Muscle of back (tissue), 13 donors: ENCODE results near the gene TRIM69. TPM values are rescaled to one million over a fixed set of nuclear protein-coding genes. Genes with fewer than 3 reads are reported as not detected.
"Not testable (repeated sequence)": the region's sequence is repeated elsewhere in the genome, so short reads cannot be mapped to it uniquely, and the experiment has no call there.

ENCODE experiments used
- DNase-seq, 3 donors: peaks; one replicate each; pipeline versions ENCODE4 v3.0.0 to v3.0.0-alpha.2; 2013
- long read RNA-seq, 9 donors: transcript quantifications; one replicate each; lab custom pipeline, GENCODE V29; 2026
- polyA plus RNA-seq, 10 donors: library from polyadenylated mRNA; unstranded; fragments of 120-200 nt; gene quantifications; one replicate each; pipeline ENCODE4 v1.2.1, GENCODE V29; 2013; ENCODE audit not compliant: insufficient read length in 10 of 10

Gene TRIM69, protein sequence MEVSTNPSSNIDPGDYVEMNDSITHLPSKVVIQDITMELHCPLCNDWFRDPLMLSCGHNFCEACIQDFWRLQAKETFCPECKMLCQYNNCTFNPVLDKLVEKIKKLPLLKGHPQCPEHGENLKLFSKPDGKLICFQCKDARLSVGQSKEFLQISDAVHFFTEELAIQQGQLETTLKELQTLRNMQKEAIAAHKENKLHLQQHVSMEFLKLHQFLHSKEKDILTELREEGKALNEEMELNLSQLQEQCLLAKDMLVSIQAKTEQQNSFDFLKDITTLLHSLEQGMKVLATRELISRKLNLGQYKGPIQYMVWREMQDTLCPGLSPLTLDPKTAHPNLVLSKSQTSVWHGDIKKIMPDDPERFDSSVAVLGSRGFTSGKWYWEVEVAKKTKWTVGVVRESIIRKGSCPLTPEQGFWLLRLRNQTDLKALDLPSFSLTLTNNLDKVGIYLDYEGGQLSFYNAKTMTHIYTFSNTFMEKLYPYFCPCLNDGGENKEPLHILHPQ
- 10 to 100 TPM; 15.3 to 28.3 (median 24.9) TPM for polyA plus RNA-seq
- long read RNA-seq, donor 1, transcript TRIM69-207 (2 exons, 3,190 nt): major isoform, 5 of 5 reads
- long read RNA-seq, donor 1, partial matches to known transcripts: 0 of 5 reads
- long read RNA-seq, donor 1, other reads (novel, unspliced or antisense): 0 of 5 reads
- long read RNA-seq, donor 2, transcript TRIM69-207 (2 exons, 3,190 nt): major isoform, 13 of 13 reads
- long read RNA-seq, donor 2, partial matches to known transcripts: 0 of 13 reads
- long read RNA-seq, donor 2, other reads (novel, unspliced or antisense): 0 of 13 reads
- long read RNA-seq, donor 3: 0 reads
- long read RNA-seq, donor 4, partial matches to known transcripts: 0 of 3 reads
- long read RNA-seq, donor 4, other reads (novel, unspliced or antisense): 0 of 3 reads
- long read RNA-seq, donor 5, transcript TRIM69-207 (2 exons, 3,190 nt): major isoform, 8 of 8 reads
- long read RNA-seq, donor 5, partial matches to known transcripts: 0 of 8 reads
- long read RNA-seq, donor 5, other reads (novel, unspliced or antisense): 0 of 8 reads
- long read RNA-seq, donor 6, transcript TRIM69-207 (2 exons, 3,190 nt): major isoform, 10 of 10 reads
- long read RNA-seq, donor 6, partial matches to known transcripts: 0 of 10 reads
- long read RNA-seq, donor 6, other reads (novel, unspliced or antisense): 0 of 10 reads
- long read RNA-seq, donor 7, transcript TRIM69-207 (2 exons, 3,190 nt): major isoform, 6 of 6 reads
- long read RNA-seq, donor 7, partial matches to known transcripts: 0 of 6 reads
- long read RNA-seq, donor 7, other reads (novel, unspliced or antisense): 0 of 6 reads
- long read RNA-seq, donor 8, transcript TRIM69-207 (2 exons, 3,190 nt): major isoform, 7 of 7 reads
- long read RNA-seq, donor 8, partial matches to known transcripts: 0 of 7 reads
- long read RNA-seq, donor 8, other reads (novel, unspliced or antisense): 0 of 7 reads
- long read RNA-seq, donor 9, partial matches to known transcripts: 0 of 1 reads
- long read RNA-seq, donor 9, other reads (novel, unspliced or antisense): 0 of 1 reads

DNA sequence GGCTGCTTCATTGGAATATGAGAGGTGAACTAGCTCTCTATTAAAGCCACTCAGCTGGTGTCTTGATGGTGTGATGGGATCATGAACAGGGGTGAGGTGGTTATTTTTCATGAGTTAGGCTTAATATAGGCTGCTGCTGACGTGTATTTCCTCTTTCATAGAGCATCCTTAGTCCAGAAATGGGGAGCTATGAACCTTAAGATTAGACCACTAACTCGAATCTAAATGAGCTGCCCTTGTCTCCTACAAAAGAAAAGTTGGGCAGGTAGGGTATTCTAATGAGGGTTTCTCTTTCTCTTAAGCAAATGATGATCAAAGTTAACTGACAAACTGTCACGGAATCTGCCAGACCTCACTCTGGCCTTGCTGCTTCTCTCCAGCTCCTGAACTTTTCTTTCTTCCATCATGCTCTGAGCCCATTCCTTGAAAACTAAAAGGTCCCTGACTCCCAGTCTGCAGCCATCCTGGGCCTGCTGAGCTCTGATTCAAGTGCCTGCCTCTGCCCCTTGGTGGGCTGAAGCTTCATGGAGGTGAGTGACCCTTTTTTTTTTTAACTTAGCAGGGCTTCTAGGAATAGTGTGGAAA lies at the start of gene TRIM69:
Gene TRIM69 (plus strand): TSS at position 348 of the 585 bp plus-strand sequence. CDS start 177 bp downstream, at position 525.
- DNase-seq: no peak

DNA sequence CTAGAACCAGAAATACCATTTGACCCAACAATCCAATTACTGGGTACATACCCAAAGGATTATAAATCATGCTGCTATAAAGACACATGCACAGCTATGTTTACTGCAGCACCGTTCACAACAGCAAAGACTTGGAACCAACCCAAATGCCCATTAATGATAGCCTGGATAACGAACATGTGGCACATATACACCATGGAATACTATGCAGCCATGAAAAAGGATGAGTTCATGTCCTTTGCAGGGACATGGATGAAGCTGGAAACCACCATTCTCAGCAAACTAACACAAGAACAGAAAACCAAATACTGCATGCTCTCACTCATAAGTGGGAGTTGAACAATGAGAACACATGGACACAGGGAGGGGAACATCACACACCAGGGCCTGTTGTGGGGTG lies 47.0 kb upstream of the TRIM69 start:
- not testable (repeated sequence) for DNase-seq

DNA sequence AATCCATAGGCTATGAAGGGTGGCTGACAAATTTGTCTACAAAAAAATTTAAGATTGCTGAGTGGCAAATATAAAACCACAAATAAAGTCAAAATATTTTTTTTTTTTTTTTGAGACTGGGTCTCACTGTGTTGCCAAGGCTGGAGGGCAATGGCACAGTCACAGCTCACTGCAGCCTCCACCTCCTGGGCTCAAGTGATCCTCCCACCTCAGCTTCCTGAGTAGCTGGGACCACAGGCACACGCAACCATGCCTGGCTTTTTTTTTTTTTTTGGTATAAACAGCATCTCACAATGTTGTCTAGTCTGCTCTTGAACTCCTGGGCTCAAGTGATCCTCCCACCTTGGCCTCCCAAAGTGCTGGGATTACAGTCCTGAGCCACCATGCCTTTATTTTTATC lies 46.1 kb upstream of the TRIM69 start:
- not testable (repeated sequence) for DNase-seq

DNA sequence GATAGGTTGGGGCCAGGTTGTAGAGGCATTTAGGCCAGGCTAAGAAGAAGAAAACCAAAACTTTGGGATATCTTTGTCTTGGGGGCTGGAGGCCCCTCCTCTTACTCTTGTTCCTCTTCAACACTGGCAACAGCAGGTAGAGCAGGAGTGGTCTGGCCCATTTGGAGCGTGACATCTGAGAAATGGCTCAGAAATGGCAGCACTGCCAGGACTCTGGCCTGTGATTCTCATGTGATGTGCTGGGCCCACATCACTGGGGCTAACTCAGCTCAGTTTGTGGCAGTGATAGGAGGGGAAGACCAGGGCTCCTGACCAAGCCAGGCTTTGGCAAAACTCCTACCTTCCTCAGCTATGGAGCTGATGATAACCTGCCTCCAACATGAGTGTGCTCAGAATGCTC lies 43.7 kb upstream of the TRIM69 start:
- no peak for DNase-seq

DNA sequence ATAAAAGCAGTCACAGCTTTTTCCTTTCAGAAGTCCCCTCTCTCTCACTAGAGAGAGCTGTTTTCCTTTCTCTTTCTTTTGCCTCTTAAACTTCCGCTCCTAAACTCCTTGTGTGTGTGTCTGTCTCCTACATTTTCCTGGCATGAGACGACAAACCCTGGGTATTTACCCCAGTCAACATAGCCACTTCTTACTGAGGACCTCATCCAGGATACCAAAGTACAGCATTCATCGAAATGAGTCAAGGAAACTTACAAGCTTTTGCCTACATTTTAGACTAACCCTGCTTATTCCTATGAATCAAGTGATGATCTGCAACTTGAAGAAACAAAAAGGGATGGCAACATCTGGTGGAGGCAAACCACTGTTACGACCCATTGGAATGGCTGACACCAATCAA lies 41.9 kb upstream of the TRIM69 start:
- DNase-seq: no peak

DNA sequence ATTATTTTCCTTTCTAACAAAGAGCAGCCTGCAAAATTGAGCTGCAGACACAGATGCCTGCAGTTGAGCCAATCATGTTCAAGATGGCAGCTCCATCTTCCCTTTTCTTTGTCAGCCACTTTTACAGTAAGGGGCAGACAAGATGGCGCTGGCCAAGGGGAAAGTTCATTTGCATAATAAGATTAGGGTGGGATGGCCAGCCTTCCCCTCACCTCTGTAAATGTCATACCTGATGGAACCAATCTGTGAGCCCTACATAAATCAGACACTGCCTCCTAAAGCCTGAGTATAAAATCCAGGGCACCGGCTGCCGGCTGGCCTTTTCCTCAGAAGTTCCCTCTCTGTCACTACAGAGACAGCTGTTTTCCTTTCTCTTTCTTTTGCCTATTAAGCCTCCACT lies 41.0 kb upstream of the TRIM69 start:
- no peak for DNase-seq

DNA sequence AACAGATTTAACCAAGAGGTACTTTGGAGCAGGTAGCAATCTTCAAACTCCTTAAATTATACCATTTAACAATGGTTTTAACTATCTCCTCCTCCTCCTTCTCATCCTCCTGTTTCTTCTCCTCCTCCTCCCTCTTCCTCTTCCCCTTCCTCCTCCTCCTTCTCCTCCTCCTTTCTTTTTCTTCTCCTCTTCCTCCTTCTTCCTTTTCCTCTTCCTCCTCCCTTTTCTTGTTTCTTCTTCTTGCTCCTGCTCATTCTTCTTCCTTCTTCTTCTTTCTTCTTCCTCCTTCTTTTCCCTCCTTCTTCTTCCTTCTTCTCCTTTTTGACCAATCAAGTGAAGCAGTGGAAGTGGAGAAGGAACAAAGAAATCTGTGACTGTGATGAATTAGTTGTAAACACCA lies 39.3 kb upstream of the TRIM69 start:
- DNase-seq: no peak

DNA sequence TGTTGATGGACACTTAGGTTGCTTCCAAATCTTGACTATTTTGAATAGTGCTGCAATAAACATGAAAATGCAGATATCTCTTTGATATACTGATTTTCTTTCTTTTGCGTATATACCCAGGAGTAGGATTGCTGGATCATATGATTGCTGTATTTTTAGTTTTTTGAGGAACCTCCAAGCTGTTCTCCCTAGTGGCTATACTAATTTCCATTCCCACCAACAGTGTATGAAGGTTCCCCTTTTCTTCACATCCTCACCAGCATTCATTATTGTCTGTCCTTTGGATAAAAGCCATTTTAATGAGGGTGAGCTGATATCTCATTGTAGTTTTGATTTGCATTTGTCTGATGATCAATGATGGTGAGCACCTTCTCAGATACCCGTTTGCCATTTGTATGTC lies 37.7 kb upstream of the TRIM69 start:
- no peak for DNase-seq

DNA sequence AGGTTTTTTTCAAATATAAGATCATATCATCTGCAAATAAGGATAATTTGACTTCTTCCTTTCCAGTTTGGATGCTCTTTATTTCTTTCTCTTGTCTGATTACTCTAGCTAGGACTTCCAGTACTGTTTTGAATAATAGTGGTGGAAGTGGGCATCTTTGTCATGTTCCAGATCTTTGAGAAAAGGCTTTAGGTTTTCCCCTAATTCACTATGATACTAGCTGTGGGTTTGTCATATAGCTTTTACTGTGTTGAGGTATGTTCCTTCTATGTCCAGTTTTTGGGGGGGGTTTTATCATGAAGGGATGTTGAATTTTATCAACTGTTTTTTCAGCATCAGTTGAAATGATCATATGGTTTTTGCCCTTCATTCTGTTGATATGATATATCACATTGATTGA lies 35.7 kb upstream of the TRIM69 start:
- DNase-seq: not testable (repeated sequence)

DNA sequence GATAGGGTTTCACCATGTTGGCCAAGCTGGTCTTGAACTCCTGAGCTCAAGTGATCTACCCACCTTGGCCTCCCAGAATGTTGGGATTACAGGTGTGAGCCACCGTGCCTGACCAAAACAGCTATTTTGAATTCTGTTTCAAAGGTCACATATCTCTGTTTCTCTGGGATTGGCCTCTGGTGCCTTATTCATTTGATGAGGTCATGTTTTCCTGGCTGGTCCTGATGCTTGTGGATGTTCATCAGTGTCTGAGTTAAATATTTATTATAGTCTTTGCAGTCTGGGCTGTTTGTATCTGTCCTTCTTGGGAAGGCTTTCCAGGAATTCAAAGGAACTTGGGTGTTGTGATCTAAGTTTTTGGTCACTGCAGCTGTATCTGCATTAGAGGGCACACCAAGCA lies 30.3 kb upstream of the TRIM69 start:
- DNase-seq: no peak

DNA sequence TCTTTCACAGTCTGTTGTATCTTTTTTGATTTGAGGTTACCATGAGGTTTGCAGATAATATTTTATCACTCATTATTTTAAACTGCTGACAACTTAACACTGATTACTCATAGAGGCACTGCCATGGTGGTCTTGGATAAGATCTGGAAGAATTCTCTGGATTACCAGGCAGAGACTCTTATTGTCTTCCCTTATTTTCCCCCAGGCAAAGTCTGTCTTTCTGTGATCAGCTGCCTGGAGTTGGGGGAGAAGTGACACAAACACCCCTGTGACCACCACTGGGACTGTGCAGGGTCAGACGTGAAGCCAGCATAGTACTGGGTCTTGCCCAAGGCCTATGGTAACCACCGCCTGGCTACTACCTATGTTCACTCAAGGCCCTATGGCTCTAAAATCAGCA lies 29.9 kb upstream of the TRIM69 start:
- no peak for DNase-seq

DNA sequence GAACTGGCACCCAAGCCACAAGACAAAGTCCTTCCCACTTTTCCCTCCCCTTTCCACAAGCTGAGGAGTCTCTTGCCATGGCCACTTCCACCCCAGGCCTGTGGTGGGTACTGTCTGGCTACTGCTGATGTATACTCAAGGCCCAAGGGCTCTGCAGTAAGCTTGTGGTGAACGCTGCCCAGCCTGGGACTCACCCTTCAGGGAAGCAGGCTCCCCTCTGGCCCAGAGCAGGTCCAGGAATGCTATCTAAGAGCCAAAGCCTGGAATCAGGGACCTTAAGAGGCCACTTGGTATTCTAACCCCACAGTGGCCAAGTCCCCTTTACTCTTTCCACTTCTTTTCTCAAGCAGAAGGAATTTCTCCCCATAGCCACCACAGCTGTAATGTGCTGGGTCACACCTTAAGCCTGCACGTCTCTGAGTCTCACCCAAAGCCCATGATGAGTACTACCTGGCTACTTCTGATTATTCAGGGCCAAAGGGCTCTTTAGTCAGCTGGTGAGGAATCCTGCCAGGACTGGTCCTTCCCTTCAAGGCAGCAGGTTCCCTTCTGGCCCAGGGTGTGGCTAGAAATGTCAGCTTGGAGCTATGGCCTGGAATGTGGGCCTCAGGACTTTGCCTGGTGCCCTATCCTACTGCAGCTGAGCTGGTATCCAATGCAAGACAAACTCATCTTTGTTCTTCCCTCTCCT lies 29.2 kb upstream of the TRIM69 start:
- no peak for DNase-seq

DNA sequence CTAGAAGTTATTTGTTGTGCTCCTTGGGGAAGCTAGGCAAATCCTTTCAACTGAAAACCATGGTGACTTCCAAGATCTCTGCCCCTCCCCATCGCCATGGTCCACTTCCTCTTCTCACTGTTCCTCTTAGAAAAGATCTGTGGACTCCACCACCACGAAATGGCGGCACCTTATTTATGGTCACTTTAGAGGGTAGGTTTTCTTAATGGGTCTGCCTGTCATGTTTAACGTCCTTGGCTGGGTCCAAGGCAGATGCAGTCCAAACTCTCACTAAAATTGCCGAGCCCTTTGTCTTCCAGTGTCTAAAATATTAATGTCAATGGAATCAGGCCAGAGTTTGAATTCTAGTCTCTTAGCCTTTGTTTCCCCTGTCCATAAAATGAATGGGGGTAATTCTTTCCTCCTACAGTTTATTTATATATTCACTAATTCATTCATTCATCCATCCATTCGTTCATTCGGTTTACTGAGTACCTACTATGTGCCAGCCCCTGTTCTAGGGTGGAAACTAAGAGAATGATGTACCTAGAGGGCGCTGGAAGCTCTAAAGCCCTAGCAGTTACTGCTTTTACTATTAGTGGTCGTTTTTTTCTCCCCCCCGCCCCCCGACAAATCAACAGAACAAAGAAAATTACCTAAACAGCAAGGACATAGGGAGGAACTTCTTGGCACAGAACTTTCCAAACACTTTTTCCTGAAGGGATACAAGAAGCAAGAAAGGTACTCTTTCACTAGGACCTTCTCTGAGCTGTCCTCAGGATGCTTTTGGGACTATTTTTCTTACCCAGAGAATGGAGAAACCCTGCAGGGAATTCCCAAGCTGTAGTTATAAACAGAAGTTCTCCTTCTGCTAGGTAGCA lies 25.9 kb upstream of the TRIM69 start:
- DNase-seq: peak in 2 of 3 donors; percentile 46 to 51

DNA sequence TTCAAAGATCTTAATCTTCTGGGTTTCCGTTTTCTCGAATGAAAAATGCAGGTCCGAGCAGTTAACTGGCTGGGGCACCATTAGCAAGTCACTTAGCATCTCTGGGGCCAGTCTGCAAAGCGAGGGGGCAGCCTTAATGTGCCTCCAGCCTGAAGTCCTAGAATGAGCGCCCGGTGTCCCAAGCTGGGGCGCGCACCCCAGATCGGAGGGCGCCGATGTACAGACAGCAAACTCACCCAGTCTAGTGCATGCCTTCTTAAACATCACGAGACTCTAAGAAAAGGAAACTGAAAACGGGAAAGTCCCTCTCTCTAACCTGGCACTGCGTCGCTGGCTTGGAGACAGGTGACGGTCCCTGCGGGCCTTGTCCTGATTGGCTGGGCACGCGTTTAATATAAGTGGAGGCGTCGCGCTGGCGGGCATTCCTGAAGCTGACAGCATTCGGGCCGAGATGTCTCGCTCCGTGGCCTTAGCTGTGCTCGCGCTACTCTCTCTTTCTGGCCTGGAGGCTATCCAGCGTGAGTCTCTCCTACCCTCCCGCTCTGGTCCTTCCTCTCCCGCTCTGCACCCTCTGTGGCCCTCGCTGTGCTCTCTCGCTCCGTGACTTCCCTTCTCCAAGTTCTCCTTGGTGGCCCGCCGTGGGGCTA lies 25.1 kb upstream of the TRIM69 start, which contains the start of the genes B2M and PATL2:
Gene B2M (plus strand): TSS at position 422 of the 647 bp plus-strand sequence. CDS start 30 bp downstream, at position 452.
Gene PATL2 (minus strand): TSS at position 228 of the 647 bp plus-strand sequence. CDS start 34,833 bp downstream, outside the sequence.
- DNase-seq: peak; percentile 95 to 98 (median 95)

DNA sequence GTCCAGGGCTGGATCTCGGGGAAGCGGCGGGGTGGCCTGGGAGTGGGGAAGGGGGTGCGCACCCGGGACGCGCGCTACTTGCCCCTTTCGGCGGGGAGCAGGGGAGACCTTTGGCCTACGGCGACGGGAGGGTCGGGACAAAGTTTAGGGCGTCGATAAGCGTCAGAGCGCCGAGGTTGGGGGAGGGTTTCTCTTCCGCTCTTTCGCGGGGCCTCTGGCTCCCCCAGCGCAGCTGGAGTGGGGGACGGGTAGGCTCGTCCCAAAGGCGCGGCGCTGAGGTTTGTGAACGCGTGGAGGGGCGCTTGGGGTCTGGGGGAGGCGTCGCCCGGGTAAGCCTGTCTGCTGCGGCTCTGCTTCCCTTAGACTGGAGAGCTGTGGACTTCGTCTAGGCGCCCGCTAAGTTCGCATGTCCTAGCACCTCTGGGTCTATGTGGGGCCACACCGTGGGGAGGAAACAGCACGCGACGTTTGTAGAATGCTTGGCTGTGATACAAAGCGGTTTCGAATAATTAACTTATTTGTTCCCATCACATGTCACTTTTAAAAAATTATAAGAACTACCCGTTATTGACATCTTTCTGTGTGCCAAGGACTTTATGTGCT lies 24.5 kb upstream of the TRIM69 start:
- DNase-seq: peak; percentile 48 to 92 (median 77)

DNA sequence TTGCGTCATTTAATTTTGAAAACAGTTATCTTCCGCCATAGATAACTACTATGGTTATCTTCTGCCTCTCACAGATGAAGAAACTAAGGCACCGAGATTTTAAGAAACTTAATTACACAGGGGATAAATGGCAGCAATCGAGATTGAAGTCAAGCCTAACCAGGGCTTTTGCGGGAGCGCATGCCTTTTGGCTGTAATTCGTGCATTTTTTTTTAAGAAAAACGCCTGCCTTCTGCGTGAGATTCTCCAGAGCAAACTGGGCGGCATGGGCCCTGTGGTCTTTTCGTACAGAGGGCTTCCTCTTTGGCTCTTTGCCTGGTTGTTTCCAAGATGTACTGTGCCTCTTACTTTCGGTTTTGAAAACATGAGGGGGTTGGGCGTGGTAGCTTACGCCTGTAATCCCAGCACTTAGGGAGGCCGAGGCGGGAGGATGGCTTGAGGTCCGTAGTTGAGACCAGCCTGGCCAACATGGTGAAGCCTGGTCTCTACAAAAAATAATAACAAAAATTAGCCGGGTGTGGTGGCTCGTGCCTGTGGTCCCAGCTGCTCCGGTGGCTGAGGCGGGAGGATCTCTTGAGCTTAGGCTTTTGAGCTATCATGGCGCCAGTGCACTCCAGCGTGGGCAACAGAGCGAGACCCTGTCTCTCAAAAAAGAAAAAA lies 23.9 kb upstream of the TRIM69 start:
- DNase-seq: peak; percentile 74 to 89 (median 83)
